ENCODE data around the gene NF1.
"Not testable (repeated sequence)": the region's sequence is repeated elsewhere in the genome, so short reads cannot be mapped to it uniquely, and the experiment has no call there.

NF1 gene

DNA sequence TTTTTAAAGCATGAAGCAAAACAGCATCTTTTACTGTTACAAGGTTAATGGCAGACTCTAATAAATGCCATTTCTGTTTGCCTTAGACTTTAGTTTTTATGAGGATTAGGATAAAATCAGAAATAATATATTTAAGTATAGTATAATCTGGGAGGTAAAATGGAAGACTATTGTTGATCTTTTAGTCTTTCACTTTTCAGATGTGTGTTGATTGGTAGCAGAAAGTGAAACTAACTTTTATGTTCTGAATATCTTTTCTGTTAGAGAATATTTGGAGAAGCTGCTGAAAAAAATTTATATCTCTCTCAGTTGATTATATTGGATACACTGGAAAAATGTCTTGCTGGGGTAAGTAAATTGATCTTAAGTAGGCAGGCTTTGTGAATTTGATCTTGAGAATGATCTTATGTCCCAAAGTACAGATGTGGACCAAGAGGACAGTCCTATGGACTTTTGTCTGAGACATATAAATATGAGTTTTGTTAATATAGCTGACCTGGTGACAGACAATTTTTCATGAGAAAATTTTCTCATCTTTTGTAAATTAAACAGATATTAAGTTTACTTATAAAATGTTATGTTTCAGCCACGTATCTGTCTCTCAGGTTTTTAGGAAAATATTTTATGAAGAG, 64.1 kb downstream of the NF1 start:
- no peak for DNase-seq

GRCh38 chr17:31163091-31163781, 68.5 kb downstream of the NF1 start:
- DNase-seq: no peak
- in situ Hi-C loops (cut with MboI; ENCODE audit: low pct_unique_long_range_greater_than_20kb, low sequenced_read_pairs): no loop called here

More for the DNA sequence above, 64.1 kb downstream of the NF1 start:
- in situ Hi-C loops (cut with MboI; ENCODE audit: low pct_unique_long_range_greater_than_20kb, low sequenced_read_pairs): no loop called here

- no peak for DNase-seq
- in situ Hi-C loops (cut with MboI; ENCODE audit: low pct_unique_long_range_greater_than_20kb, low sequenced_read_pairs): no loop called here
Measured at GRCh38 chr17:31167111-31167510, 72.3 kb downstream of the NF1 start.

DNA sequence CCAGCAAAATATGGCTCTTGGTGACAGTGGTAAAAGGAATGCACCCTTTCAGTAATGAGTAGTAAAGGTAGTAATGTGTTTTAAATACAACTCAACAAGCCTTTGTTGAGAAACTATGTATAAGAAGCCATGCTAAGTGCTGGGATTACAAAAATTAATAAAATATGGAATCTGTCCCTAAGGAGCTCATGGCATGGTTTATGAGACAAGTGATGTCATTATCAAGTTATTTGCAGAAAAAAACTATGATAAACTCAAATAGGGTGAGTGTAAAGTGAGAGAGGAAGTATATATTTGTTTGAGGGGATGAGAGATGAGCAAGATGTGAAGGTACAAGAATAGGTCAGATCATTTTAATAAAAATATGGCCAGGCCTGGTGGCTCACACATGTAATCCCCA, 76.9 kb downstream of the NF1 start:
- DNase-seq: no peak
- in situ Hi-C loops (cut with MboI; ENCODE audit: low pct_unique_long_range_greater_than_20kb, low sequenced_read_pairs): no loop called here

- no peak for DNase-seq
- in situ Hi-C loops (cut with MboI; ENCODE audit: low pct_unique_long_range_greater_than_20kb, low sequenced_read_pairs): no loop called here
Measured at GRCh38 chr17:31172388-31172787, 77.6 kb downstream of the NF1 start.

- DNase-seq: no peak
- in situ Hi-C loops (cut with MboI; ENCODE audit: low pct_unique_long_range_greater_than_20kb, low sequenced_read_pairs): no loop called here
Measured at GRCh38 chr17:31174215-31174614, 79.4 kb downstream of the NF1 start.

DNA sequence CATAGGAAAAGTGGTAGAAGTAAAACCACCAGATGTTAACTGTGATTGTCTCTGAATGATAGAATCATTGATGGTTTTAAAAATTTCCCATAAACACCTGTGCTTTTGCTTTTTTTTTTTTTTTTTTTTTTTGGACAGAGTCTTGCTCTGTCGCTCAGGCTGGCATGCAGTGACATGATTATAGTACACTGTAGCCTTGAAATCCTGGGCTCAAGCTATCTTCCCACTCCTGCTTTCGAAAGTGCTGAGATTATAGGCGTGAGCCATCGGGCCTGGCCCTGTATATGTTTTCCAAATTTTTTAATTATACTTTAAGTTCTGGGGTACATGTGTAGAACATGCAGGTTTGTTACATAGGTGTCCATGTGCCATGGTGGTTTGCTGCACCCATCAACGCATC, 80.5 kb downstream of the NF1 start:
- in situ Hi-C loops (cut with MboI; ENCODE audit: low pct_unique_long_range_greater_than_20kb, low sequenced_read_pairs): no loop called here
- no peak for DNase-seq

GRCh38 chr17:31176143-31176542, 81.4 kb downstream of the NF1 start:
- in situ Hi-C loops (cut with MboI; ENCODE audit: low pct_unique_long_range_greater_than_20kb, low sequenced_read_pairs); DNase-seq: not testable (repeated sequence)

DNA sequence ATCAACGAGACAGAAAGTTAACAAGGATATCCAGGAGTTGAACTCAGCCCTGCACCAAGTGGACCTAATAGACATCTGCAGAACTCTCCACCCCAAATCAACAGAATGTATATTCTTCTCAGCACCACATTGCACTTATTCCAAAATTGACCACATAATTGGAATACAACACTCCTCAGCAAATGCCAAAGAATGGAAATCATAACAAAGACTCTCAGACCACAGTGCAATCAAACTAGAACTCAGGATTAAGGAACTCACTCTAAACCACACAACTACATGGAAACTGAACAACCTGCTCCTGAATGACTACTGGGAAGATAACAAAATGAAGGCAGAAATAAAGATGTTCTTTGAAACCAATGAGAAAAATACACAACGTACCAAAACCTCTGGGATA, 84.2 kb downstream of the NF1 start:
- in situ Hi-C loops (cut with MboI; ENCODE audit: low pct_unique_long_range_greater_than_20kb, low sequenced_read_pairs); DNase-seq: not testable (repeated sequence)

- DNase-seq: no peak
- in situ Hi-C loops (cut with MboI; ENCODE audit: low pct_unique_long_range_greater_than_20kb, low sequenced_read_pairs): no loop called here
Measured at GRCh38 chr17:31195305-31195704, 100.5 kb downstream of the NF1 start.

DNA sequence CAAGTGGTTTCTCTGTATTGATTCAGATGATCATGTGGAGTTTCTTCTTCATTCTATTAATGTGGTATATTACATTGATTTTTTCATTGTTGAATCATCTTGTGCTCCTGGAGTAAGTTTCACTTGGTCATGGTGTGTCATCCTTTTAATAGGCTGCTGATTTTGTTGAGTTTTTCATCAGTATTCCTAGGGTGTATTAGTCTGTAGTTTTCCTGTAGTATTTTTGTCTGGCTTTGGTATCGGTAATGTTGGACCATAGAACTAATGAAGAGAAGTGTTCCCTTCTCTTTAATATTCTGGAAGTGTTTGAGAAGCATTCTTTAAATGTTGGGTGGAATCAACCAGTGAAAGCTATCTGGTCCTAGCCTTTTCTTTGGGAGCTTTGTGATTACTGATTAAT, 103.2 kb downstream of the NF1 start:
- in situ Hi-C loops (cut with MboI; ENCODE audit: low pct_unique_long_range_greater_than_20kb, low sequenced_read_pairs): no loop called here
- no peak for DNase-seq

GRCh38 chr17:31198666-31199065, 103.9 kb downstream of the NF1 start:
- DNase-seq; in situ Hi-C loops (cut with MboI; ENCODE audit: low pct_unique_long_range_greater_than_20kb, low sequenced_read_pairs): not testable (repeated sequence)

- in situ Hi-C loops (cut with MboI; ENCODE audit: low pct_unique_long_range_greater_than_20kb, low sequenced_read_pairs): loop anchor here (25.0 kb wide), 3 partner anchors 112 to 312 kb away; partner anchors contain the start of genes EVI2A and EVI2B
- no peak for DNase-seq
Measured at GRCh38 chr17:31200287-31200686, 105.5 kb downstream of the NF1 start.

DNA sequence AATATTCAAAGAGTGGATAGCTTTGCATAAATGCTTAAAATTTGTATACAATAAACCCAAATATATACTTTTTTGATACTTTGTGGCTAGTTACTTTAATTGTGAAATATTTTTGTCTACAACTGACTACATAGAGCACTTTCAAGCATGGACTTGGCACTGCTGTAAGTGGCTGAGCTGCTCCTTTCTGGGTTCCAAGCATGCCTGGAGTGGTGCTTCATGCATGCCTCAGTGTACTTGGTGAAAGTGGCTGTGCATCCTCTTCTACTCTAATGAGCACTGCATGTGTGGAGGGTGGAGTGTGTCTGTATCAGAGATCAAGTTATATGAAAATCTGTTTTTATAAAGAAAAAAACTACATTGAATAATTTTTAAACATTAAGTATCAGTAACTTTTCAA, 108.2 kb downstream of the NF1 start:
- in situ Hi-C loops (cut with MboI; ENCODE audit: low pct_unique_long_range_greater_than_20kb, low sequenced_read_pairs): loop anchor here (25.0 kb wide), 3 partner anchors 109 to 309 kb away; partner anchors contain the start of genes EVI2A and EVI2B
- no peak for DNase-seq

DNA sequence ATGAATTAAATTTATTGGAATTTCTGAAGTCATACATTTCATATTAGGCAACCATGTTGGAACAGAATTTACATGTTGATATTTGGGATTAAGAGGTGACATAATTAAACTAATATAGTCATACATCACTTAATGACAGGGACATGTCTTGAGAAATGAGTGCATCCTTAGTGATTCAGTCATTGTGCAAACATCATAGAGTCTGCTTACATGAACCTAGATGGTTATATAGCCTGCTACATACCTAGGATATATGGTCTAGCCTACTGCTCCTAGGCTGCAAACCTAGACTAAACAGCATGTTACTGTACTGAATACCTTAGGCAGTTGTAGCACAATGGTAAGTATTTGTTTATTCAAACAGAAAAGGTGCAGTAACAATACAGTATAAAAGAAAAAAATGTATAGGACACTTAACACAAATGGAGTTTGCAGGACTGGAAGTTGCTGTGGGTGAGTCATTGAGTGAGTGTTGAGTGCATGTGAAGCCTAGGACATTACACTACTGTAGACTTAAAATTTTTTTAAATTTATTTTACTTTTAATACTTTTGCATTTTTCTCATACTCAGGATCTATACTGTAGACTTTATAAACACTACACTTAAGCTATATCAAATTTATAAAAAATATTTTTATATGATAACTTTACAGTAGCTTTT, 116.7 kb downstream of the NF1 start:
- in situ Hi-C loops (cut with MboI; ENCODE audit: low pct_unique_long_range_greater_than_20kb, low sequenced_read_pairs): loop anchor here (25.0 kb wide), 3 partner anchors 101 to 301 kb away; partner anchors contain the start of genes EVI2A and EVI2B
- DNase-seq: no peak

- peak; percentile 55 for DNase-seq
- in situ Hi-C loops (cut with MboI; ENCODE audit: low pct_unique_long_range_greater_than_20kb, low sequenced_read_pairs): loop anchor here (25.0 kb wide), 3 partner anchors 96 to 296 kb away; partner anchors contain the start of genes EVI2A and EVI2B
Measured at GRCh38 chr17:31216031-31216751, 121.4 kb downstream of the NF1 start.

DNA sequence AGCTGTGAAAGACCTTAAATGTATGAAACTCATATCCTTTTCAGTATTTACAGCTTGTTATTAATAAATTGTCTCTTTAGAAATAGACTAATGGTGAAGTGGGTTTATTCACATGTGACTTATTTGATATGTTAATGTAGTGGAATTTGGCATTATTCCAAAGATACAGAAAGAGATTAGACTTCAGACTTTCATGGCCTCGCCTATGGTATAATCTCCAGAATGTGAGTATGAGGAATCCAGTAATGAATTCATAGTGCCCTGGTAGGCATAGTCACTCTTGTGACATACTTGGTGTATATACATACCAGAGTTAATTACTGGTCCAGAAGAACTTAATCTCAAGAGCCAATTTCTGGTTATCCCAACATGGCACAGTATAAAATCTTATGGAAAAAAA, 129.6 kb downstream of the NF1 start:
- no peak for DNase-seq
- in situ Hi-C loops (cut with MboI; ENCODE audit: low pct_unique_long_range_greater_than_20kb, low sequenced_read_pairs): loop anchor here (25.0 kb wide), 3 partner anchors 88 to 288 kb away; partner anchors contain the start of genes EVI2A and EVI2B

GRCh38 chr17:31225831-31226230, 131.1 kb downstream of the NF1 start:
- peak; percentile 59 for DNase-seq
- in situ Hi-C loops (cut with MboI; ENCODE audit: low pct_unique_long_range_greater_than_20kb, low sequenced_read_pairs): no loop called here

DNA sequence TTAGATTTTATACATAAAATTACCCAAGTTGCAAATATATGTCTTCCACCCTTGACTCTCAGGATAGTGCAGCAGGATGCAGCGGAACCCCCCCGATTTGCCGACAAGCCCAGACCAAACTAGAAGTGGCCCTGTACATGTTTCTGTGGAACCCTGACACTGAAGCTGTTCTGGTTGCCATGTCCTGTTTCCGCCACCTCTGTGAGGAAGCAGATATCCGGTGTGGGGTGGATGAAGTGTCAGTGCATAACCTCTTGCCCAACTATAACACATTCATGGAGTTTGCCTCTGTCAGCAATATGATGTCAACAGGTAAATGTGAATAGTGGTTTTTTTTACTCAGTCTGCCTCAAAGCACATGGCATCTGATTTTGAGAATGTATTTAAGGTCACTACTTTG, 131.6 kb downstream of the NF1 start:
- in situ Hi-C loops (cut with MboI; ENCODE audit: low pct_unique_long_range_greater_than_20kb, low sequenced_read_pairs): no loop called here
- peak; percentile 40 for DNase-seq

All from KBM-7 (cell line).